Stimulated activated CD4-positive, alpha-beta T cell treated with anti-CD3 and anti-CD28 coated beads, Interleukin-2, amount 100 ng/mL, for 24 hours (primary cell): ENCODE data around the gene PPIP5K1.

ENCODE experiments used
- DNase-seq, 2 donors: peaks; one replicate each; pipeline ENCODE4 v3.0.0-alpha.2; 2020

The PPIP5K1 gene

DNA sequence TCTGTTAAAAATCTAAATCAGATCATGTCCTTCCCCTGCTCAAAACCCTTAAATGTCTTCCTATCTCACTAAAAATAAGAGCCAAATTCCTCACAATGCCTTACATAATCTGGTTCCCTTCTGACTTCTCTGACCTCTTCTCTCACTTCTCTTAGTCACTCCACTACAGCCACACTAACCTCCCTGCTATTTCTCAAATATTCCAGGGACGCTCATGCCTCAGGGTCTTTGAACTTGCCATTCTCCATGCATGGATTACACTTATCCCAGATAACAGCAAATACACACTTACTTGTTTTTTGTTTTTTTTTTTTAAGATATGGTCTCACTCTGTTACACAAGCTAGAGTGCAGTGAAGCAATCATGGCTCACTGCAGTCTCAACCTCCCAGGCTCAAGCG is 105.6 kb downstream of the PPIP5K1 start:
- DNase-seq, result no peak
